ENCODE data around the gene STBD1. TPM values are rescaled to one million over a fixed set of nuclear protein-coding genes. Genes with fewer than 3 reads are reported as not detected.
"Not testable (repeated sequence)": the region's sequence is repeated elsewhere in the genome, so short reads cannot be mapped to it uniquely, and the experiment has no call there.

Gene STBD1
- polyA plus RNA-seq, 1 of the 3 experiments (the other 2 are of a cell fraction) = 1.6 TPM

- WGBS (ENCODE audit: low lambda C conversion rate) = 23% methylated on average over 2 of the region's 2 CpGs
- no peak overlapping the region for H3K4me2 ChIP-seq
- H3K9me3 ChIP-seq = no peaks in the 10 kb centered on the region
- no peak for TF ChIP-seq PBX3 (IDR thresholded peaks at IDR 0.05)
- no peak for TF ChIP-seq MXI1 (IDR thresholded peaks at IDR 0.05; ENCODE audit: low read depth, low read length)
- no peak for TF ChIP-seq FOXJ3 (CRISPR knock-in tag; IDR thresholded peaks at IDR 0.05)
- TF ChIP-seq FOXM1 (IDR thresholded peaks at IDR 0.05; ENCODE audit: low read depth) = no peak
- H3K4me1 ChIP-seq (ENCODE audit: control insufficient read depth in 1 of 2, insufficient read depth in 2 of 2, low read depth in 1 of 2, low read length in 1 of 2) = no peaks in the 10 kb centered on the region
- no peaks in the 10 kb centered on the region for H3K27me3 ChIP-seq (ENCODE audit: insufficient read depth)
- no peak for DNase-seq
- H3K79me2 ChIP-seq (ENCODE audit: insufficient read depth) = no peaks in the 10 kb centered on the region
- no peak overlapping the region for H3K4me3 ChIP-seq (ENCODE audit: low read depth in 2 of 2, low read length in 1 of 2)
- H3F3A ChIP-seq (replicated peaks; ENCODE audit: insufficient read depth) = no peaks in the 10 kb centered on the region
- no peak overlapping the region for H3K27ac ChIP-seq (ENCODE audit: low read depth in 2 of 2, low read length in 1 of 2)
- ChIA-PET POLR2A (no interaction called here), CTCF (no interaction called here)
- no peaks in the 10 kb centered on the region for H3K9me2 ChIP-seq
- no peak overlapping the region for H3K9ac ChIP-seq
- H2AFZ ChIP-seq (ENCODE audit: low read depth) = no peak overlapping the region
- H3K36me3 ChIP-seq (replicated peaks in 1 of 2; ENCODE audit: control insufficient read depth in 1 of 2, insufficient read depth in 2 of 2, low read length in 1 of 2) = no peaks in the 10 kb centered on the region
- no peaks in the 10 kb centered on the region for H4K20me1 ChIP-seq (ENCODE audit: insufficient read depth)
These were observed 51.4 kb downstream of the STBD1 start for GRCh38 chr4:76357981-76358380.

- H3K36me3 ChIP-seq (replicated peaks in 1 of 2; ENCODE audit: control insufficient read depth in 1 of 2, insufficient read depth in 2 of 2, low read length in 1 of 2); H3K9ac ChIP-seq; H4K20me1 ChIP-seq (ENCODE audit: insufficient read depth); DNase-seq; POLR2A ChIA-PET; CTCF ChIA-PET; H3K4me1 ChIP-seq (ENCODE audit: control insufficient read depth in 1 of 2, insufficient read depth in 2 of 2, low read depth in 1 of 2, low read length in 1 of 2); H3K27ac ChIP-seq (ENCODE audit: low read depth in 2 of 2, low read length in 1 of 2); H3F3A ChIP-seq (replicated peaks; ENCODE audit: insufficient read depth); H3K27me3 ChIP-seq (ENCODE audit: insufficient read depth); H3K9me3 ChIP-seq; H2AFZ ChIP-seq (ENCODE audit: low read depth); H3K9me2 ChIP-seq; H3K4me3 ChIP-seq (ENCODE audit: low read depth in 2 of 2, low read length in 1 of 2); H3K4me2 ChIP-seq; H3K79me2 ChIP-seq (ENCODE audit: insufficient read depth): not testable (repeated sequence)
These were observed 53.4 kb downstream of the STBD1 start for GRCh38 chr4:76359881-76360466.

Small RNAs within 50 kb of the gene (small RNA-seq; reads per million reads assigned to genes)
- gene RNU6-1000P = 0 reads per million in 7 experiments

Other genes with a start within 250 kb of the STBD1 start
- not detected in 2 replicates for gene ART3, start 232.0 kb upstream of the STBD1 start, polyA plus RNA-seq (2012; rRNA removed)
- 19.4 and 20.4 TPM in 2 replicates for gene NUP54, start 158.3 kb upstream of the STBD1 start, polyA plus RNA-seq (2012; rRNA removed)
- 81.3 and 82.6 TPM in 2 replicates for gene SCARB2, start 92.9 kb upstream of the STBD1 start, polyA plus RNA-seq (2012; rRNA removed)
- 1.8 and 2.5 TPM in 2 replicates for gene FAM47E, start 55.0 kb upstream of the STBD1 start, polyA plus RNA-seq (2012; rRNA removed)
- not detected in 2 replicates for gene CCDC158, start 114.4 kb downstream of the STBD1 start, polyA plus RNA-seq (2012; rRNA removed)
- gene SHROOM3, start 128.5 kb downstream of the STBD1 start, polyA plus RNA-seq (2012; rRNA removed) = 4.3 and 5.6 TPM in 2 replicates